DND-41 (cell line): ENCODE results near the gene POLA1.

ENCODE experiments used
- ATAC-seq: fragments of 200-7000 bp; cut with Tn5 transposase; 3 replicates; pipeline ENCODE4 v1.9.1; 2021; ENCODE audit warnings: low read depth; ENCODE audit not compliant: insufficient read depth
- DNase-seq: peaks from one replicate; pipeline ENCODE4 v3.0.0-alpha.2; 2020
- H2AFZ ChIP-seq: 2 replicates; pipeline ENCODE4 v1.6.0; 2012; ENCODE audit warnings: low read depth, low read length
- H3K27ac ChIP-seq: 2 replicates; pipeline ENCODE4 v1.5.1; 2012; ENCODE audit warnings: low read length, inconsistent platforms
- H3K27me3 ChIP-seq: fragments of 200-600 bp; sonication (generic); 2 replicates; pipeline ENCODE4 v1.6.0; 2012; ENCODE audit warnings: low read length, mild to moderate bottlenecking, inconsistent platforms; ENCODE audit not compliant: insufficient read depth, poor library complexity
- H3K36me3 ChIP-seq: 2 replicates; pipeline ENCODE4 v1.5.1; 2012; ENCODE audit warnings: low read length, inconsistent platforms; ENCODE audit not compliant: insufficient read depth
- H3K4me1 ChIP-seq: 2 replicates; pipeline ENCODE4 v1.5.1; 2012; ENCODE audit warnings: mild to moderate bottlenecking, low read length; ENCODE audit not compliant: insufficient read depth
- H3K4me2 ChIP-seq: 2 replicates; pipeline ENCODE4 v1.6.0; 2012; ENCODE audit warnings: mild to moderate bottlenecking, moderate library complexity, low read length, inconsistent platforms; ENCODE audit not compliant: insufficient read depth
- H3K4me3 ChIP-seq, 2 experiments: fragments of 200-600 bp in 1 of 2; shearing (Covaris generic) in 1 of 2; 2 replicates each; pipeline ENCODE4 v1.5.1; 2012 to 2016; ENCODE audit warnings: inconsistent platforms in 2 of 2, low read length in 2 of 2, mild to moderate bottlenecking in 2 of 2, low read depth in 1 of 2, moderate library complexity in 1 of 2
- H3K79me2 ChIP-seq: 2 replicates; pipeline ENCODE4 v1.6.0; 2012; ENCODE audit warnings: low read length, inconsistent platforms; ENCODE audit not compliant: insufficient read depth
- H3K9ac ChIP-seq: 2 replicates; pipeline ENCODE4 v1.6.0; 2012; ENCODE audit warnings: low read depth, mild to moderate bottlenecking, inconsistent platforms, low read length, moderate library complexity
- H3K9me3 ChIP-seq: 2 replicates; pipeline ENCODE4 v1.5.1; 2012; ENCODE audit warnings: low read length, moderate library complexity, mild to moderate bottlenecking, inconsistent platforms; ENCODE audit not compliant: insufficient read depth, severe bottlenecking
- H4K20me1 ChIP-seq: 2 replicates; pipeline ENCODE4 v1.6.0; 2012; ENCODE audit warnings: low read length; ENCODE audit not compliant: insufficient read depth
- EZH2 ChIP-seq: IDR thresholded peaks from 3 replicates; pipeline ENCODE4 v1.6.1; 2012; ENCODE audit warnings: borderline replicate concordance, low read depth, mild to moderate bottlenecking, moderate library complexity, low read length, inconsistent platforms; ENCODE audit not compliant: severe bottlenecking
- TF ChIP-seq, protein P1 (sequence below): IDR thresholded peaks from 2 replicates; pipeline ENCODE4 v1.5.1; 2012; ENCODE audit warnings: borderline replicate concordance, low read length, moderate library complexity, mild to moderate bottlenecking; ENCODE audit not compliant: poor library complexity, severe bottlenecking; ENCODE audit errors: extremely low read depth

Gene POLA1

DNA sequence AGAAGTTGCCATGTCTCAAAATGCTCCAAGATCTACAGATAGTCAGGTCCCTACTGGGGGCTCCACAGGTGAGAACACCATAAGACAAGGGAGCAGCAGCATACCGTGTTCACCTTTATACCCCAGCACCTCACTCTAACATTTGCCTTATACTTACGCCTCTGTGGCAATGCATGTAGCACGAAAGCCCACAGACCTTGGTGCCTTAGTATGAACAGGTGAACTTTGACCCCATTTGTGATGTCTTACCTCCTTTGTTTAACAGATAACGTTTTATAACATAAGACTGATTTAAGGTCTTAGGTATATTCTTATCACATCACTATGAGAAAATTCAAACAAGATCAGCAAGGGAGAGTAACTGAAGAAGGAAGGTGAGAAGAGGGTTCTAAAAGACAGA, 193.2 kb downstream of the POLA1 start:
- no peaks in the 10 kb centered on the region for H3K79me2 ChIP-seq
- no peaks in the 10 kb centered on the region for H3K9me3 ChIP-seq
- H3K36me3 ChIP-seq: peaks cover 38% of the 10 kb centered on the region; the same call in 1 of the 2 replicates
- no peak overlapping the region for H3K4me2 ChIP-seq
- H3K27ac ChIP-seq: no peak overlapping the region
- no peak for ATAC-seq
- no peak for DNase-seq
- no peak overlapping the region for H3K4me3 ChIP-seq
- H3K9ac ChIP-seq: no peak overlapping the region
- no peaks in the 10 kb centered on the region for H3K4me1 ChIP-seq
- H2AFZ ChIP-seq: no peak overlapping the region
- H4K20me1 ChIP-seq: no peaks in the 10 kb centered on the region
- TF ChIP-seq, protein P1, sequence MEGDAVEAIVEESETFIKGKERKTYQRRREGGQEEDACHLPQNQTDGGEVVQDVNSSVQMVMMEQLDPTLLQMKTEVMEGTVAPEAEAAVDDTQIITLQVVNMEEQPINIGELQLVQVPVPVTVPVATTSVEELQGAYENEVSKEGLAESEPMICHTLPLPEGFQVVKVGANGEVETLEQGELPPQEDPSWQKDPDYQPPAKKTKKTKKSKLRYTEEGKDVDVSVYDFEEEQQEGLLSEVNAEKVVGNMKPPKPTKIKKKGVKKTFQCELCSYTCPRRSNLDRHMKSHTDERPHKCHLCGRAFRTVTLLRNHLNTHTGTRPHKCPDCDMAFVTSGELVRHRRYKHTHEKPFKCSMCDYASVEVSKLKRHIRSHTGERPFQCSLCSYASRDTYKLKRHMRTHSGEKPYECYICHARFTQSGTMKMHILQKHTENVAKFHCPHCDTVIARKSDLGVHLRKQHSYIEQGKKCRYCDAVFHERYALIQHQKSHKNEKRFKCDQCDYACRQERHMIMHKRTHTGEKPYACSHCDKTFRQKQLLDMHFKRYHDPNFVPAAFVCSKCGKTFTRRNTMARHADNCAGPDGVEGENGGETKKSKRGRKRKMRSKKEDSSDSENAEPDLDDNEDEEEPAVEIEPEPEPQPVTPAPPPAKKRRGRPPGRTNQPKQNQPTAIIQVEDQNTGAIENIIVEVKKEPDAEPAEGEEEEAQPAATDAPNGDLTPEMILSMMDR: no peak
- no peak for TF ChIP-seq EZH2
- no peaks in the 10 kb centered on the region for H3K27me3 ChIP-seq

DNA sequence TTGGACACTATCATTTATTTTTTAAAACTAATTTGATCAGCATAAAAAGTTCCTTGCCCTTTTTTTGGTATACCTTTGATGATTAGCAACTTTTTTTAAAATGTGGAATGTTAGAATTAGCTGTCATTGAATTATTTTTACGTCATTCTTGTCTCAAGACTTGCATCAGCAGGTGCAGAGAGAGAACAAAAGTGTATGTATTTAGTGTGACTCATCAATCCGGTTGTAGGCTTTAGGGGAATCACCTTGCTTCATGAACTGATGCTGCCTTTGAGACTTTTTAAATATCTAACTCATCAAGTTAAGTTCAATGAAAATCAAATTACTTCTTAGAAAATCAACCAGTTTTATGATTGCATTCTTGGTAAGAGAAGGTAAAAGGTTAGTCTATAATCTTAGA, 197.0 kb downstream of the POLA1 start:
- H3K4me3 ChIP-seq: no peak overlapping the region
- no peaks in the 10 kb centered on the region for H3K9me3 ChIP-seq
- no peak overlapping the region for H3K9ac ChIP-seq
- no peaks in the 10 kb centered on the region for H3K79me2 ChIP-seq
- ATAC-seq (no peak), DNase-seq (no peak)
- H3K4me2 ChIP-seq: no peak overlapping the region
- H2AFZ ChIP-seq: no peak overlapping the region
- no peak overlapping the region for H3K27ac ChIP-seq
- no peaks in the 10 kb centered on the region for H3K27me3 ChIP-seq
- no peaks in the 10 kb centered on the region for H3K4me1 ChIP-seq
- TF ChIP-seq, protein P1: no peak
- no peak for TF ChIP-seq EZH2
- H4K20me1 ChIP-seq: no peaks in the 10 kb centered on the region
- H3K36me3 ChIP-seq: peaks cover 61% of the 10 kb centered on the region

DNA sequence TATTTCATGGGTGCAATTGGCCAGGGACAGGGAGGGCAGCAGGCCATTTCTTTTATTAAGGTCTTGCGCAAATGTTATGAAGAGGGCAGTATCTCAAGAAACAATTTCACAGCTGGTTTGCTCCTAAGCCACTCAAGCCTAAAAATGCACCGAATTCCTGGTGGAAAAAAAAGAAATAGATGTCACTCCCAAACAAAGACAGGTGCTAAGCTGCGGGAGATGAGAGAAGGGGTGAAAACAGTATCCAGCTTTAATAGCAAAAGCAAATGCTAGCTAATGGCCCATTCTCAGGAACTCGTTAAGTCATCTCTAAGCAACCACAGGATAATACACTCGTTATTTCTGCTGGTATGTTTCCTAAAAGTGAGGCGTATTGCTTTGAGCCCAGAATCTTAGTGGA, 205.7 kb downstream of the POLA1 start:
- H3K4me3 ChIP-seq: no peak overlapping the region
- no peak overlapping the region for H3K4me2 ChIP-seq
- no peaks in the 10 kb centered on the region for H3K27me3 ChIP-seq
- no peak for TF ChIP-seq EZH2
- TF ChIP-seq, protein P1: no peak
- no peaks in the 10 kb centered on the region for H3K4me1 ChIP-seq
- H3K79me2 ChIP-seq: no peaks in the 10 kb centered on the region
- no peak overlapping the region for H2AFZ ChIP-seq
- DNase-seq (no peak), ATAC-seq (no peak)
- no peak overlapping the region for H3K27ac ChIP-seq
- peaks cover 49% of the 10 kb centered on the region for H3K36me3 ChIP-seq
- no peaks in the 10 kb centered on the region for H3K9me3 ChIP-seq
- H3K9ac ChIP-seq: no peak overlapping the region
- no peaks in the 10 kb centered on the region for H4K20me1 ChIP-seq

DNA sequence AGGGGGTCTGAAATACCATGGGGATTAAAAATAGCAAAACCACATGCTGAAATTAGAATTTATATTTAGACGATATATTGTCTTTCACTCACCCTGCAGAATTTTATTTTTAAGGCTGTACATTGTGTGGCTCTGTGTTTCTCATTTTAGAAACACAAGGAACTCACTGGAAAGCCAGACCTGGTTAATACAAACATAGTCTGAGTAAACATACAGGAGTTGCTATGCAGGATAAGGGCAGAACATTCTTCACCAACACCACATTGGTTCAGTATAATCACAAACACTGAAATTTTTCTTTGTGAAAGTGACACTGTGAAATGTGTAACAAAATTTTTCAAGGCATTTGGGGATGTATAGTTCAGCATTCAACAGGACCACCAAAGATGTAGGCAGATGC, 206.5 kb downstream of the POLA1 start:
- Histone ChIP-seq H3K9ac (no peak overlapping the region), H3K79me2 (no peaks in the 10 kb centered on the region), H3K4me2 (no peak overlapping the region), H3K36me3 (peaks cover 48% of the 10 kb centered on the region), H3K4me3 (no peak overlapping the region), H3K27me3 (no peaks in the 10 kb centered on the region), H3K9me3 (no peaks in the 10 kb centered on the region), H3K27ac (no peak overlapping the region), H2AFZ (no peak overlapping the region), H4K20me1 (no peaks in the 10 kb centered on the region), H3K4me1 (no peaks in the 10 kb centered on the region)
- no peak for ATAC-seq
- TF ChIP-seq EZH2: no peak
- TF ChIP-seq, protein P1: no peak
- no peak for DNase-seq
